Nephron (organoid): ENCODE measurements around the gene SCP2.

ENCODE experiments used
- H3K27ac Mint-ChIP-seq, 3 experiments: 2 replicates each; pipeline ENCODE4 v1.8.0; 2020; ENCODE audit warnings: mixed read lengths in 3 of 3, mild to moderate bottlenecking in 2 of 3, moderate library complexity in 1 of 3
- H3K27me3 Mint-ChIP-seq: 2 replicates; pipeline ENCODE4 v1.8.0; 2021; ENCODE audit warnings: low read depth, mild to moderate bottlenecking, moderate library complexity, mixed read lengths
- H3K36me3 Mint-ChIP-seq: 2 replicates; pipeline ENCODE4 v1.8.0; 2020; ENCODE audit warnings: low read depth, mixed read lengths
- H3K4me1 Mint-ChIP-seq: 2 replicates; pipeline ENCODE4 v1.8.0; 2020; ENCODE audit warnings: mixed read lengths
- H3K4me3 Mint-ChIP-seq, 3 experiments: 2 replicates each; pipeline ENCODE4 v1.8.0; 2020; ENCODE audit warnings: mild to moderate bottlenecking in 3 of 3, mixed read lengths in 3 of 3, moderate library complexity in 2 of 3
- H3K9me3 Mint-ChIP-seq: 2 replicates; pipeline ENCODE4 v1.8.0; 2020; ENCODE audit warnings: mixed read lengths
- TF ChIP-seq, protein P1 (sequence below), 3 experiments: fragments of 200-600 bp; sonication (generic); IDR thresholded peaks; one replicate each; pipeline ENCODE4 v1.5.0; 2021; ENCODE audit warnings: antibody characterized with exemption in 3 of 3; ENCODE audit not compliant: unreplicated experiment in 3 of 3

SCP2 gene

DNA sequence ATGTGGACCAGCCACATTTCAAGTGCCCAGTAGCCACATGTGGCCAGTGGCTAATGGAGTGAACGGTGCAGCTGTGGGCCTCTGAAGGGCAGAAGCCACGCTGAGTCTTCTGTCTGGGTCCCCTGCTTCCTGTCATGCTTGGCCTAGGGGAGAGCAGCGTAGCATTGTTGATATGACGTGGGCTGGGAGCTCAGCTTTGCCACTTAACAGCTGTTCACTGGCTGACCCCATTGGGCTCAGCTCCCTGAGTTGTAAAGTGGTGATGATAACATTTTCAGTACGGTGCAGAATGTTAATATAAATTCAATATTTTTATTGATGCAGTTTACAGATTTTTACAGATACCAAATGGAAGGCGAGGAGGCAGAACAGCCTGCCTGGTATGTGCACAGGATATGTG lies 139.4 kb downstream of the SCP2 start:
- H3K36me3 Mint-ChIP-seq = no peaks in the 10 kb centered on the region
- TF ChIP-seq, protein P1, sequence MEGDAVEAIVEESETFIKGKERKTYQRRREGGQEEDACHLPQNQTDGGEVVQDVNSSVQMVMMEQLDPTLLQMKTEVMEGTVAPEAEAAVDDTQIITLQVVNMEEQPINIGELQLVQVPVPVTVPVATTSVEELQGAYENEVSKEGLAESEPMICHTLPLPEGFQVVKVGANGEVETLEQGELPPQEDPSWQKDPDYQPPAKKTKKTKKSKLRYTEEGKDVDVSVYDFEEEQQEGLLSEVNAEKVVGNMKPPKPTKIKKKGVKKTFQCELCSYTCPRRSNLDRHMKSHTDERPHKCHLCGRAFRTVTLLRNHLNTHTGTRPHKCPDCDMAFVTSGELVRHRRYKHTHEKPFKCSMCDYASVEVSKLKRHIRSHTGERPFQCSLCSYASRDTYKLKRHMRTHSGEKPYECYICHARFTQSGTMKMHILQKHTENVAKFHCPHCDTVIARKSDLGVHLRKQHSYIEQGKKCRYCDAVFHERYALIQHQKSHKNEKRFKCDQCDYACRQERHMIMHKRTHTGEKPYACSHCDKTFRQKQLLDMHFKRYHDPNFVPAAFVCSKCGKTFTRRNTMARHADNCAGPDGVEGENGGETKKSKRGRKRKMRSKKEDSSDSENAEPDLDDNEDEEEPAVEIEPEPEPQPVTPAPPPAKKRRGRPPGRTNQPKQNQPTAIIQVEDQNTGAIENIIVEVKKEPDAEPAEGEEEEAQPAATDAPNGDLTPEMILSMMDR (IDR thresholded peaks at IDR 0.05; ENCODE audit: unreplicated experiment in 3 of 3) = no peak
- H3K27me3 Mint-ChIP-seq = peaks cover 32% of the 10 kb centered on the region
- H3K27ac Mint-ChIP-seq = no peak overlapping the region
- peaks cover 22% of the 10 kb centered on the region for H3K4me1 Mint-ChIP-seq
- no peak overlapping the region for H3K4me3 Mint-ChIP-seq
- no peaks in the 10 kb centered on the region for H3K9me3 Mint-ChIP-seq

- Mint-ChIP-seq H3K4me3 (no peak overlapping the region), H3K36me3 (no peaks in the 10 kb centered on the region), H3K27me3 (peaks cover 33% of the 10 kb centered on the region), H3K27ac (no peak overlapping the region), H3K4me1 (peaks cover 22% of the 10 kb centered on the region), H3K9me3 (no peaks in the 10 kb centered on the region)
- TF ChIP-seq, protein P1 (IDR thresholded peaks at IDR 0.05; ENCODE audit: unreplicated experiment in 3 of 3) = no peak
Observed at GRCh38 chr1:53066891-53067738, 140.0 kb downstream of the SCP2 start.

DNA sequence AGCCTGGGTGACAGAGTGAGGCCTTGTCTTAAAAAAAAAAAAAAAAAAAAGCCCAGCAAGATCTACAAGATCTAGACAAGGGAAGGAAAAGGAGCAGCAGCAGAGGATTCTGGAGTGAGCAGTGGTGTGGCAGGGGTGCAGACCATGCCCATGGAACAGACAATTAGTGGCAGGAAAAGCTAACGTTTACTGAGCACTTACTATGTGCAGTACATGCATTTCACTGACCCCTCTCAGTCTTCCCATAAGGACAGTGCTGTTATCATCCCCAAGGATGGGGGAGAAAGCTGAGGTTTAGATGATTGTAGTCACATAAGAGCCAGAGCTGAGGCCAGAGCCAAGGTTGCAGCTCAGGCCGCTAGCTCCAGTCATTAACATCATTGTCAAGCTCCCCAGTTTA lies 140.8 kb downstream of the SCP2 start:
- Mint-ChIP-seq H3K27me3 (peaks cover 36% of the 10 kb centered on the region), H3K27ac (no peak overlapping the region), H3K36me3 (no peaks in the 10 kb centered on the region), H3K4me3 (no peak overlapping the region), H3K4me1 (peaks cover 22% of the 10 kb centered on the region), H3K9me3 (no peaks in the 10 kb centered on the region)
- TF ChIP-seq, protein P1 (IDR thresholded peaks at IDR 0.05; ENCODE audit: unreplicated experiment in 3 of 3) = no peak

GRCh38 chr1:53068314-53069099 lies 141.4 kb downstream of the SCP2 start:
- no peak overlapping the region for H3K4me3 Mint-ChIP-seq
- H3K27me3 Mint-ChIP-seq = peaks cover 30% of the 10 kb centered on the region
- TF ChIP-seq, protein P1 (IDR thresholded peaks at IDR 0.05; ENCODE audit: unreplicated experiment in 3 of 3) = no peak
- H3K9me3 Mint-ChIP-seq = no peaks in the 10 kb centered on the region
- H3K4me1 Mint-ChIP-seq = peaks cover 18% of the 10 kb centered on the region
- no peak overlapping the region for H3K27ac Mint-ChIP-seq
- no peaks in the 10 kb centered on the region for H3K36me3 Mint-ChIP-seq

GRCh38 chr1:53069265-53069662 lies 142.2 kb downstream of the SCP2 start:
- no peak overlapping the region for H3K27ac Mint-ChIP-seq
- no peak overlapping the region for H3K4me3 Mint-ChIP-seq
- TF ChIP-seq, protein P1 (IDR thresholded peaks at IDR 0.05; ENCODE audit: unreplicated experiment in 3 of 3) = no peak
- peaks cover 11% of the 10 kb centered on the region for H3K4me1 Mint-ChIP-seq
- H3K36me3 Mint-ChIP-seq = no peaks in the 10 kb centered on the region
- H3K9me3 Mint-ChIP-seq = no peaks in the 10 kb centered on the region
- peaks cover 24% of the 10 kb centered on the region for H3K27me3 Mint-ChIP-seq
